Left renal pelvis (tissue), 4 donors: ENCODE data around the gene BCL7A. TPM values are rescaled to one million over a fixed set of nuclear protein-coding genes. Genes with fewer than 3 reads are reported as not detected.
"Not testable (repeated sequence)": the region's sequence is repeated elsewhere in the genome, so short reads cannot be mapped to it uniquely, and the experiment has no call there.

Source experiments
- DNase-seq, 4 donors: peaks; one replicate each; pipeline ENCODE4 v3.0.0-alpha.2; 2013; ENCODE audit warnings: low read depth in 4 of 4, low spot score in 3 of 4
- polyA plus RNA-seq, 4 donors: library from polyadenylated mRNA; unstranded; fragments of 120-200 nt; gene quantifications; one replicate each; pipeline ENCODE4 v1.2.1, GENCODE V29; 2013; ENCODE audit not compliant: insufficient read length in 4 of 4

Gene BCL7A
- polyA plus RNA-seq, 4 donors: 15.9 to 37.6 (median 35.0) TPM

DNA sequence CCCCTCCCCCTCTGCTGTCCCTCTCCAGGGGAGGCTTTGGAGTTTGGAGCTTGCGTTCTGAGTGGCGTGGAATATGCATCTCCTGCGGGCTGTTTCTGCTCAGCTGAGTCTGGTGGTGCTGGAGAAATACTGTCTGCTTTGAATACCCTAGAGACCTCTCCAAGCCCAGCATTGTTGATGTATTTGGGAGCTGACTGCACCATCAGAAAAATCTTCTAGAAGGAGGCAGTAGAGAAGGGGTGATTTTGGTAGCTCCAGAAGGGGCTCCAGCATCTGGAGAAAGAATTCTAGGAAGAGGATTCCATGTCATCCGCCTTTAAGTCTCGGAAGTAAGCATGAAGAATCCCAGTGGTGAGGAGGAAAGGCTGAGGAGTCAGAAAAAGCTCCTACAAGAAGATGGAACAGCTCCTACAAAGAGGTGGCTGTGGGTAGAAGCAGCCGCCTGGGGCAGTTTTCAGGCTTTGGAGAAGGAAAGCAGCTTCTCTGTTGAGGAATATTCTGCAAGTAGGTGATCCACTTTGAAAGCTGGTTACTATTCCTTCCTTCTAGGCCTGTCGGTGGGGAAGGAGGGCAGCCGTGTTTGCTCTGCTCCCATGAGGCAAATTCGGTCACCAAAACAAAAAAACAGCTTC is 66.6 kb downstream of the BCL7A start:
- no peak for DNase-seq

DNA sequence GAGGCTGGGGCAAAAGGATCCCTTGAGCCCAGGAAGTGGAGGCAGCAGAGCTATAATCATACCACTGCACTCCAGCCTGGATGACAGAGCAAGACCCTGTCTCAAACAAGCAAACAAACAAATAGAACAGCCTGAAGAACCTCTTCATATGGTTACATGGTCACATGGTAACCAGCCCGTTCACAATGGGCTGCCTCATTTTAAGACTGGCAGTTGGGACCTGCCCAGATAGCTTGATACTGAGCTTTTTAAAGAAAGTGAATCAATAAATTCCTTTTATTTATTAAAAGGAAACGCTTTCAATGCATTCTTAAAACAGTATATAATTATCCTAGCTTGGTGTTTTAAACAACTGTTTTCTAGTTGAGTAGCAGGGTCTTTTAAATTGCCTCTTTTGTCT is 67.4 kb downstream of the BCL7A start:
- DNase-seq: no peak

DNA sequence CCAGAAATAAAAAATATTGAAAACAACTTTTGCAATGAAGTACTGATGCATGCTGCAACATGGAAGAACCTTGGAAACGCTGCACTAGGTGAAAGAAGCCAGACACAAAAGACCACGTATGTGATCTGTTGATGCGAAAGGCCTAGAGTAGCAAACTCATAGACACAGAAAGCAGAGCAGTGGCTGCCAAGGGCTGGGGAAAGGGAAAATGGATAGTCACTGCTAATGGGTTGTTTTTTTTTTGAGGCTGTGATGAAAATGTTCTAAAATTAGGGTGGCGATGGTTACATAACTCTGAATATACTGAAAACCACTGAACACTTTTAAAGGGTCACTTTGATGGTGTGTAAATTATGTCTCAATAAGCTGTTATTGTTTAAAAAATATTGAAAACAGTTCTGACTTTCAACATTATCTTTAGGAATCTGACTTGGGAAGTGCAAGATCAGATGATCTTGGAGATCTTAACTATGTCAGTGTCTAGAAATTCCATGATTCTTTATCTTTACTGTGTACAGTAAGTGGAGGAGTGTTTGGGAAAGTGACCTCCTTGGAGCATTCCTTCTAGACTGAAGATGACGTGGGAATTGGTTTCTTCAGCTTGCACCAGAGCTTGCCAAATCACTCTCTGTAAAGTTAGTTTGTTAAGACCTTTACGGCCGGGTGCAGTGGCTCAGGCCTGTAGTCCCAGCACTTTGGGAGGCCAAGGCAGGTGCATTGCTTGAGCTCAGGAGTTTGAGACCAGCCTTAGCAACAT is 69.3 kb downstream of the BCL7A start:
- DNase-seq: no peak

DNA sequence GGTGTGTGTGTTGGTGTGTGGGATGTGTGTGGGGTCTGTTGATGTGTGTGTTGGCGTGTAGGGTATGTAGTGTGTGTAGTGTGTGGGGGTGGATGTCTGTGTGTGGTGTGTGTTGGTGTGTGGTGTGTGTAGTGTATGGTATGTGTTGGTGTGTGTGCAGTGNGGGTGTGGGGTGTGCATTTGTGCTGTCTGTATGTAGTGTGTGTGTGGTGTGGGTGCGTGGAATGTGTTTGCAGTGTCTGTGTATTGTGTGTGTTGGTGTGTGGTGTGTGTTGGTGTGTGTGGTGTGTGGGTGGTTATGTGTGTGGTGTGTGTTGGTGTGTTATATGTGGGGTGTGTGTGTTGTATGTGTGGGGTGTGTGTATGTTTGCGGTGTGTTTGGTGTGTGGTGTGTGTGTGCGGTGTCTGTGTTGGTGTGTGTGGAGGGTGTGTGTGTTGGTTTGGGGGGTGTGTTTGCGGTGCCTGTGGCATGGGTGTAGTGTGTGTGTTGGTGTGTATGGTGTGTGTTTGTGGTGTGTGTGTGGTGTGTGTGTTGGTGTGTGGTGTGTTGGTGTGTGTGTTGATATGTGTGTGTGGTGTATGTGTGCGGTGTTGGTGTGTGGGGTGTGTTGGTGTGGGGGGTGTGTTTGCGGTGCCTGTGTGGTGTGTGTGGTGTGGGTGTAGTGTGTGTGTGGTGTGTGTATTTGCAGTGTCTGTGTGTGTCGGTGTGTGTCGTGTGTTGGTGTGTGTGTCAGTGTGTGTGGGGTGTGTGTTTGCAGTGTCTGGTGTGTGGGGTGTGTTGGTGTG is 71.6 kb downstream of the BCL7A start:
- no peak for DNase-seq

DNA sequence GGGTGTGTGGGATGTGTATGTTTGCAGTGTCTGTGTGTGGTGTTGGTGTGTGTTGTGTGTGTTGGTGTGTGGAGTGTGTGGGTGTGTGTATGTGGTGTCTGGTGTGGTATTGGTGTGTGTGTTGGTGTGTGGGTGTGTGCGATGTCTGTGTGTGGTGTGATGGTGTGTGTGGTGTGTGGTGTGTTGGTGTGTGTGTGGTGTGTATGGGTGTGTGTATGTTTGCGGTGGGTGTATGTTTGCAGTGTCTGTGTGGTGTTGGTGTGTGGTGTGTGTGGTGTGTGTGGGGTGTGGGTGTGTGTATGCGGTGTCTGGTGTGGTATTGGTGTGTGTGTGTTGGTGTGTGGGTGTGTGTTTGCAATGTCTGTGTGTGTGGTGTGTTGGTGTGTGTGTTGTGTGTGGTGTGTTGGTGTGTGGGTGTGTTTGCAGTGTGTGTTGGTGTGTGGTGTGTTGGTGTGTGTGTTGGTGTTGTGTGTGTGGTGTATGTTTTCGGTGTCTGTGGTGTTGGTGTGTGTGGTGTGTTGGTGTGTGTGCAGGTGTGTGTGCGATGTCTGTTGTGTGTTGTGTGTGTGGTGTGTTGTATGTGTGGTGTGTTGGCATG is 72.6 kb downstream of the BCL7A start:
- no peak for DNase-seq

DNA sequence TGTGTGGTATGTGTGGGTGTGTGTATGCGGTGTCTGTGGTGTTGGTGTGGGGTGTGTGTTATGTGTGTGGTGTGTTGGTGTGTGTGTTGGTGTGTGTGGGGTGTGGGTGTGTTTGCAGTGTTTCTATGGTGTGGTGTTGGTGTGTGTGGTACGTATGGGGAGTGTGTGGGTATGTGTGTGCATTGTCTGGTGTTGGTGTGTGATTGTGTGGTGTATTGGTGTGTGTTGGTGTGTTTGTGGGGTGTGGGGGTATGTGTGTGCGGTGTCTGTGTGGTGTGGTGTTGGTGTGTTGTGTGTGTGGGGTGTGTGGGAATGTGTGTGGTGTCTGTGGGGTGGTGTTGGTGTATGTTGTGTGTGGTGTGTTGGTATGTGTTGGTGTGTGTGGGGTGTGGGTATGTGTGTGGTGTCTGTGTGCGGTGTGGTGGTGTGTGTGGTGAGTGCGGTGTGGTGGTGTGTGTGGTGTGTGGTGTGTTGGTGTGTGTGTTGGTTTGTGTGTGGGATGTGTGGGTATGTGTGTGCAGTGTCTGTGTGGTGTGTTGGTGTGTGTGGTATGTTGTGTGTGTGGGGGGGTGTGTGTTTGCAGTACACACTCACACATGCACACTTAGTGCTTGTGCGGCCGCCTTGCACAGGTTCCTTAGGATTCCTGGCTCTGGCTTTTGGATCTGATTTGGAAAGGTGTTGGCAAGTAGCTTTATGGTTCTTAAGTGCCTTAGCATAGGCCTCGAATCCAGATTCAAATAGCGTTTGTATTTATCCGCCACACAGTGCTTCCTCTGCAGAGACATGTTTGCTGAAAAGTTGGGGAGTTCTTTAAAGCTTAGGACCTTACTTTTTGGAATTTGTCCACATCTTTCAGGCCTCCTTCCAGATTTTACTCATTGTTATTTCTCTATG is 73.3 kb downstream of the BCL7A start:
- no peak for DNase-seq

DNA sequence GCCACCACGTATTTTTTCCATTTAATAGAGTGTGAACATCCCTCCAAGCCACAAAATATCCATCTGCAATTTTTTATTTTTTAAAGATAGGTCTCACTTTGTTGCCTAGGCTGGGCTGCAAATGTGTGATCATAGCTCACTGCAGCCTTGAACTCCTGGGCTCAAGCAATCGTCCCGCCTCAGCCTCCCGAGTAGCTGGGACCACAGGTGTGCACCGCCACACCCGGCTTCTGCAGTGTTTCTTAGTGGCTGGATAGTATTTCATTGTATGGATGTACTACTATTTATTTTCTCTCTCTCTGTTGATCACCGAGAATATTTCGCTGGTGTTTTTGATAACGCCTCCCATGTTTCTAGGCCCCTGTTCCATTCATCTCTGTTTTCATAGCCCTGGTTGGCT is 74.3 kb downstream of the BCL7A start:
- no peak for DNase-seq

DNA sequence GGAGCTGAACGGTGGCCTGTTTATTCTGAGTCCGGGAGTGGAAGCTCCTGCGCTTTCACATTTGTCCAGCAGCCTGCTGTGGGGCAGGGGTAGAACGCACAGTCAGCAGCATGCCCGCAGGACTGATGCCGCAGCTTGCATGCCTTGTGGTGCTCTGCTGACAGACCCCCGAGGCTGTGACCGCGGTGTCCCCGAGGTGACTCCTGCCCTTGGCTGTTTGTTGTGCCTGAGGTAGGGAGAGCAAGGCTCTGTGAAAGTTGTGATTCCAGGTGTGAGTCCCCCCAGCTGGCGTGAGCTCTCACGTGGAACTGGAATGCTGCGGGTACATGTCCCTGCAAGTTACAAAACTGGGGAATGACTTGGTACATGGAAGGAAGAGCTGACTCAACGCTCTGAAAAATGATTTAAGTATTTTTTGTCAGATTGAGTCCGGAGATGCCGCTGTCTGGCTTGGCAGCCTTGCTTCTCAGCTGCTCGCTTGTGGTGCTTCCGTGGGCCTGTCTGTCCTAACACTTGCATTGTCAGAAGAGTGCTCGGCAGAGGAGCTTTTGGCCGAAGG is 75.0 kb downstream of the BCL7A start:
- no peak for DNase-seq

DNA sequence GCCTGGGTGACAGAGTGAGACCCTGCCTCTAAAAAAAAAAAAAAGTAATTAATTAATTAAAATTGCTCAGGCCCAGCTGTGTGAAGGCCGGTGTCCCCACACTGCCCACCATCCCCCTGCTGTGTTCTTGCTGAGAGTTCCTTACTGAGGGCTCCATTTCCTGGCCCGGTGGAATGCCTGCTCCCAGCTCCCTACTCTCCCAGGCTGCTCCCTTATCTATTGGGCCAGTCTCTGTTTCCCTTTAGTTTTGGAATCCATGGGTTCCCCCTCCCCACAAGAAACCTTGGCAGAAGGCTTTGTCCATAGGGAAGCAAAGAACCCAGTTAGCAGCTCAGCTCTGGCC is 75.9 kb downstream of the BCL7A start:
- no peak for DNase-seq

DNA sequence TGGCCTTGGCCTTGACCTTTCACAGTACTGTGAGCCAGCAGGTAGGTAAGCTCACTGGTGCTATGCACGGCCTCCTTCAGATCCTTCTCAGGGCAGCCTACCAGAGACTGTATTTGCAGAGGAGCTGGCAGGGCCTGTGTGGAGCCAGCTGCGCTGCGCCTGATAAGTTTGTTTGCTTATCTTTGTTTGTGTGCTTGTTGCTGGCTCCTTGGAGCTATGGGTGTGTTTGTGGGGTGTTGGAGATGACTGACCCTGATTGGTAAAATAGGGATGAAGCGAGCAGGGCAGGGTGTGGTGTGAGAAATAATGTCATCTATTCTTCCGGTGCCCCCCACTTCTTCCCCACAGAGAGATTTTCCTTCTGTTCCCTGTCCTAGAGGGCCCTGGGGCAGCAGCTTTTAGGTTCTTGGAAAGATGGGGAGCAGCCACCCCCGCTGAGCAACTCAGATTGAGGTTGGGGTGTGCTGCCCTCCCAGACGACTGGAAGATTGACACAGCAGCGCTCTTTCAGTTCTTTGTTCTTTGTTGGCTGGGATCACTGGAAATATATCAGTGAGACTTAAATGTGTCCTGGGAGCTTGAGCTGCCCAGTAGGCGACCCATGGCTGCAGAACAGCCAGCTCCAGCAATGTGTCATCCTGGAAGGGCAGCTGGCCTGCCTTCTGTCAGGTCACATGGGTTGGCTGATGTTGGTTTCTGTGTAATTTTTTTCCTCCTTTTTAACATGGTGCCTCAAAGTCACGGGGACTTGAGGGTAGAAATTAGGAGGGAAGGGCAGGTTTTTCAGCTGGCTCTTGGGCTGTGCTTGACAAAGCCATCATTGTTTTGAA is 76.5 kb downstream of the BCL7A start:
- no peak for DNase-seq

DNA sequence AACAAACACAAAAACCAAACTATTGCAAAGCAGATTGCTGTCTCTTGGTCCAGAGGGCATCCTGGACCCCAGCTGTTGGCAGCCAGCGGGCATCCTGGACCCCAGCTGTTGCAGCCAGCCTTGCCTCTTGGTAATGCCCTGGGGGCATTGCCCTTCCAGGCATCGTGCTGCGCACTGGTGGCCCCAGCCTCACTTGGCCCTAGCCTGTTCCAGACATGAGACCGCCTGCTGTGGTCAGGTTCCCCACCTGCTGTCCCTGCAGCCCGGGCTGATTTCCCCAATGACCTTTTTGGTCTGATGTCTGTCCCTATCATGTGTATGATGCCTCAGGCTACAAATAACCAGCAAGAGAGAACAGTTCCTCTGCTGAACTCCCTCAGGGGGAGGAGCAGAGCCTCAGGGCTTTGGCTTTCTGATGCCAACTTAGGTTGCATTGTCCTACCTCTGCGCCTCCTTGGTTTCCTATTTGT is 77.6 kb downstream of the BCL7A start:
- DNase-seq: no peak

DNA sequence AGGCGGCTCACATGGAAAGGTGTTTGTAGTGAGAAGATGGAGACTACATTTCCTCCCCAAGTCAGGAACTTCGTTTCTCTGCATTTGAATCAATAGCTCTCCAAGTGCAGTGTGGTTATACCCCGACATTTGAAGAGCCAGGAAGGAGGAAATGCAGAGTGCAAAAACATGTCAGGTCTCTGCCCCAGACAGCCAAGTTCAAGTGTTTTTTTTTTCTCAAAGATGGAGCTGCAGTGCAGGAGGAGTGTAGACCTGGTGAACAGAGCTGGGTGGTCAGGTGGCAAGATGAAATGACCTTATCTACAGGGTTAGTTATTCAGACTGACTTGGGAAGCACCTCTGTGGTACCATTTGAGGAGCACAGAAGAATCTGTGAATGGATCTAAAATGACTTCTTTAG is 78.2 kb downstream of the BCL7A start:
- no peak for DNase-seq

DNA sequence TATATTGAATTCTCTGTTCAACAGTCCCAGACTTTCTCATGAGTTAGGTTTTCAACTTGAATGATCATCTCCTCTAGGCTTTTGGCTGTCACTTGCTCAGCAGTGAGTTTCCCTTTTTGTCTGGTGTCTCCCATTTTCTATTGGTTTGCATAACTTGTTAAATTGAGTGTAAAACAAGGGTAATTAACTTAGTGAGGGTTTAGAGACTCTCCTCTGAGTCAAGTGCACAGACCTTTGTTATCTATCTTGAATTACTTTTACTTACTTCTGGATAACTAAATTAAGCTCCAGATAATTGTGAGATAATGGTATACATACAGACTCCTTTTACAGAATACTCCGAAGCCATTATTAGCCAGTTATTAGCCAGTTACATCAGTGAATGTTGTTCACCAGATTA is 78.9 kb downstream of the BCL7A start:
- DNase-seq: no peak

DNA sequence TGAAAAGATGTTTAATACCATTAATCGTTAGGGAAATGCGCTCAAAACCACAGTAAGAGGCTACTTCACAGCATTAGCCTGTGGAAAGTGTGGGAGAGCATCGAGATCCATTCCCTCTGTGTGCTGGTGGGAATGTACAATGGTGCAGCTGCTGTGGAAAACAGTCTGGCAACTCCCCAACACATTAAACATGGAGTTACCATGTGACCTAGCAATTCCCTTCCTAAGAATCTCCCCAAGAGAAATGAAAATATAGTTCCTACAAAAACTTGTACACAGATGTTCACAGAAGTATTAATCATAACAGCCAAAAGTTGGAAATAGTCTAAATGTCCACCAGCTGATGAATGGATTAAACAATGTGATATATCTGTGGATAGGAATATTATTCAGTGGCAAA is 80.6 kb downstream of the BCL7A start:
- no peak for DNase-seq

DNA sequence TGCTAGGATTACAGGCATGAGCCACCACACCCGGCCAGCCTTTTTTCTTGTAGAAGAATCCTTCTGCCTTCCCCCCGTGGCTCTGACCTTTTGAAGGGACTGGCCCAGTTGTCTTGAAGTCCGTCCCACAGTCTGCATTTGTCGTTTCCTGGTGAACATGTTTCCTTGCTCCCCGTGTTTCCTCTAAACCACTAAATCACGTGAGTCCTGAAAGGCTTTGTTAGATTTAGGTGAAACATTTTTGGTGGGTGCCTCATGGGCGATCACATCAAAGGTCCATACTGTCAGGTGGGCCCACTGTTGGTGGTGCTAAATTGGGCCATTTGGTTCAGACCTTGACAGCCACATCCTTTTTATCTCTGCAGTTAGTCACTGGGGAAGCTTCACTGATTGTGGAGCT is 83.2 kb downstream of the BCL7A start:
- no peak for DNase-seq

DNA sequence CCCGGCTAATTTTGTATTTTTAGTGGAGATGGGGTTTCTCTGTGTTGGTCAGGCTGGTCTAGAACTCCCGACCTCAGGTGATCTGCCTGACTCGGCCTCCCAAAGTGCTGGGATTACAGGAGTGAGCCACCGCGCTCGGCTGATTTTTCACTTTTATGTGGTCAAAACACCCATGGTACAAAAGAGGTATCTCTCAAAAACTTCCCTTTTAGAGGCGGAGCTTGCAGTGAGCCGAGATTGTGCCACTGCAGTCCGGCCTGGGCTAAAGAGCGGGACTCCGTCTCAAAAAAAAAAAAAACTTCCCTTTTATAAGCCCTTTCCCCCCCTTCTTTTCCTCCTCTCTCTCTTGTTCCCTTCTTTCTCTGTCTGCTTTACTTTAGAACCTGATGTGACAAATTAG is 83.8 kb downstream of the BCL7A start:
- not testable (repeated sequence) for DNase-seq

DNA sequence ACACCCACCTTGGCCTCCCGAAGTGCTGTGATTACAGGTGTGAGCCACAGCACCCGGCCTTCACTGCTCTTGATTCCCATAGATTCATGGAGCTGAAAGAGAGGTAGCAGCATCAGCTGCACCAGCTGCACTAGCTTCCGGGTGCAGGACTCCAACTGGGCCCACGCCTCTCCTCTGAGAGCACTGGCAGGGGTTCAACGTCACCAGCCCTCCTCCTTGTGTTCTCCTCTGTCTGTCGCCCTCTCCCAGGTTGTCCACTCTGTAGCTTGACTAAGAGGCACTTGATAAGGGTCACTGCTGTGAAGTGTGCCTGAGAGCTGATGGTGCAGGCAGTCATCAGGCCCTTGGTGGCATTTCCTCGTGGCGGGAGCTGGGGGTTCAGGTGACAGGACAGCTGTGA is 85.2 kb downstream of the BCL7A start:
- DNase-seq: no peak

DNA sequence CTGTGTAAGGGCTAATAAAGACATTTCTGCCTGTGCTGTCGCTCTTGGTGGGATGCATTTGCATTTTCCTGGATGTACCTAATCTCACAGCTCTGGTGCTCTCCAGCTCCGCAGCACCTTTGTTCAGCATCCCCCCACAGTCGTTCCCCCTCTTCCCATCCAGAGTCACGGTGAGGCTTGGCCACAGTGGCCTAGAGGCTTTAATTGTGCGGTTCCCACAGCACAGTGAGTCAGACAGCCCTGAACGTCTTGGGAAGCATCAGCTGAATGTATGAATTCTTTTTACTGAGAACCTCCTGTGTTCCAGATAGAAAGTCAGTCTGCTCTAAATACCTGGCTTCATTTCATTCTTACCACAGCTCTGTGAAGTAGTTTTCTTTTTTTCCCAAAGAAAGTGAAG is 85.6 kb downstream of the BCL7A start:
- no peak for DNase-seq

DNA sequence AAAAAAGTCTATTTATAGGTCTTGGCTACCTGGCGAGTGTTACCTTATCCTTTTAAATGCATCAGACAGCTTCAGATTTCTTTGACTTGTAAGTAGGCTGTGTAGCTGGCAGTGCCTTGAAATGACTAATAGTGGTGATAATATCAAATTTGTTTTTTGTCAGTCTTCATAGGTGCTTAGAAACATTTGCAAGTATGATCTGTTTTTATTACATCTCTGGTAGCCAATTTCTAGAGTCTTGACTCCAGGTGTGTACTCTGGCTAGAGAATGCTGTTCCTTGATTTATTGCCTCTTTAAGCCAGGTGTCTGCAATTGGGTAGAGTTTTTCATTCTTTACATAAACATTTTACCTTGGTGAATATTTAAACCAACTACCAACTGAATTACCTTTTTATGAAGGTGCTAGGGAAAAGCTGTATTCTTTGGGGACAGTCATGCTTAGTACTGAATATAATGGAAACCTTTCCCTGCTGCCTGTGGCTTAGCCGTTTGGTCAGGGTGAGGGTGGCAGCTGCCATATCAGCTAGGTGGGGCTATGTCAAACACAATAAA is 89.5 kb downstream of the BCL7A start:
- DNase-seq: no peak
